ENCODE measurements around the gene TXNDC17. TPM values are rescaled to one million over a fixed set of nuclear protein-coding genes. Genes with fewer than 3 reads are reported as not detected.

The TXNDC17 gene
- total and polyA plus RNA-seq, 2 of the 4 experiments (the other 2 are of a cell fraction): 45.0 to 494 TPM

DNA sequence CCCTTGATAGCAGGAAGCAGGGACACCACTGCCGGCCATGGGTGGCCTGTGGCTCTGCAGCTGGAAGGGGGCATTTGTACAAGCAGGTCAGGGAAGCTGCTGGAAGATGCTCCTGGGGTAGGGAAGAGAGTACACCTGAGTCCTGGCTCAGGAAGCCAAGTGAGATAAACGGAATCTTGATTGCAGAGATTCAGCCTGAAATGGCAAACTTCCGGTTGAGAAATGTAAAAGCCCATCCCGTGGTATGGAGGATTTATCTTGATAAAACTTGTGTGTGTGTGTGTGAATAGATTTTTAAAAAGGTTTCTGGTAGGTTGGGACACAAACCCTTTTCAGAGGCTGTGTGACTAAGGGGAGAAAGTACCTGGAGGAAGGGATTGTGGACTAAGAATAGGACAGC lies 40.3 kb downstream of the TXNDC17 start:
- no peaks in the 10 kb centered on the region for H3K79me1 ChIP-seq (ENCODE audit: low read depth in 1 of 2, low read length in 2 of 2)
- H3K23ac ChIP-seq (ENCODE audit: low read depth, low read length): no peak overlapping the region
- no peak overlapping the region for H2BK20ac ChIP-seq (ENCODE audit: low read depth, low read length)
- no peak for ATAC-seq (ENCODE audit: low read depth)
- POLR2A ChIA-PET (ENCODE audit: unreplicated experiment): no interaction called here
- no peaks in the 10 kb centered on the region for H4K20me1 ChIP-seq (ENCODE audit: insufficient read depth, low read length)
- peaks cover 22% of the 10 kb centered on the region for H3K27me3 ChIP-seq (ENCODE audit: control insufficient read depth, insufficient read depth, low read length)
- no peak overlapping the region for H4K91ac ChIP-seq (ENCODE audit: insufficient read depth, low read depth, low read length)
- no peaks in the 10 kb centered on the region for H3K4me1 ChIP-seq (ENCODE audit: control insufficient read depth, insufficient read depth, low read length)
- no peak overlapping the region for H2BK15ac ChIP-seq (ENCODE audit: low read depth, low read length)
- no peak overlapping the region for H2AFZ ChIP-seq (replicated peaks; ENCODE audit: low read length, poor library complexity)
- H2BK5ac ChIP-seq (ENCODE audit: low read depth, low read length, poor library complexity, severe bottlenecking): no peak overlapping the region
- no peak overlapping the region for H3K56ac ChIP-seq (ENCODE audit: extremely low read depth, insufficient read depth, low read length)
- TF ChIP-seq NFE2L2 (IDR thresholded peaks at IDR 0.05; ENCODE audit: low read depth, low read length) (no peak), RAD21 (IDR thresholded peaks at IDR 0.05; ENCODE audit: low read length) (no peak), MAFK (IDR thresholded peaks at IDR 0.05; ENCODE audit: low read depth, low read length) (no peak), RCOR1 (IDR thresholded peaks at IDR 0.05; ENCODE audit: insufficient replicate concordance, low read length) (no peak), CEBPB (IDR thresholded peaks at IDR 0.05; ENCODE audit: low read depth, low read length) (no peak), FOS (IDR thresholded peaks at IDR 0.05; ENCODE audit: low read depth, low read length) (no peak), RFX5 (IDR thresholded peaks at IDR 0.05; ENCODE audit: low read depth, low read length) (no peak), CHD1 (IDR thresholded peaks at IDR 0.05; ENCODE audit: low read depth, low read length) (no peak), USF2 (IDR thresholded peaks at IDR 0.05; ENCODE audit: low read depth, low read length) (no peak), MAZ (IDR thresholded peaks at IDR 0.05; ENCODE audit: borderline replicate concordance, low read depth, low read length) (no peak), BHLHE40 (IDR thresholded peaks at IDR 0.05; ENCODE audit: low read depth, low read length) (no peak), POLR2A (IDR thresholded peaks at IDR 0.05; ENCODE audit: low read depth, low read length) (no peak), SMC3 (IDR thresholded peaks at IDR 0.05; ENCODE audit: low read depth, low read length) (no peak), MXI1 (IDR thresholded peaks at IDR 0.05; ENCODE audit: borderline replicate concordance, low read depth, low read length) (no peak)
- TF ChIP-seq, protein P1, sequence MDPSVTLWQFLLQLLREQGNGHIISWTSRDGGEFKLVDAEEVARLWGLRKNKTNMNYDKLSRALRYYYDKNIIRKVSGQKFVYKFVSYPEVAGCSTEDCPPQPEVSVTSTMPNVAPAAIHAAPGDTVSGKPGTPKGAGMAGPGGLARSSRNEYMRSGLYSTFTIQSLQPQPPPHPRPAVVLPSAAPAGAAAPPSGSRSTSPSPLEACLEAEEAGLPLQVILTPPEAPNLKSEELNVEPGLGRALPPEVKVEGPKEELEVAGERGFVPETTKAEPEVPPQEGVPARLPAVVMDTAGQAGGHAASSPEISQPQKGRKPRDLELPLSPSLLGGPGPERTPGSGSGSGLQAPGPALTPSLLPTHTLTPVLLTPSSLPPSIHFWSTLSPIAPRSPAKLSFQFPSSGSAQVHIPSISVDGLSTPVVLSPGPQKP (IDR thresholded peaks at IDR 0.05; ENCODE audit: borderline replicate concordance, low read depth, low read length): no peak
- TF ChIP-seq, protein P2, sequence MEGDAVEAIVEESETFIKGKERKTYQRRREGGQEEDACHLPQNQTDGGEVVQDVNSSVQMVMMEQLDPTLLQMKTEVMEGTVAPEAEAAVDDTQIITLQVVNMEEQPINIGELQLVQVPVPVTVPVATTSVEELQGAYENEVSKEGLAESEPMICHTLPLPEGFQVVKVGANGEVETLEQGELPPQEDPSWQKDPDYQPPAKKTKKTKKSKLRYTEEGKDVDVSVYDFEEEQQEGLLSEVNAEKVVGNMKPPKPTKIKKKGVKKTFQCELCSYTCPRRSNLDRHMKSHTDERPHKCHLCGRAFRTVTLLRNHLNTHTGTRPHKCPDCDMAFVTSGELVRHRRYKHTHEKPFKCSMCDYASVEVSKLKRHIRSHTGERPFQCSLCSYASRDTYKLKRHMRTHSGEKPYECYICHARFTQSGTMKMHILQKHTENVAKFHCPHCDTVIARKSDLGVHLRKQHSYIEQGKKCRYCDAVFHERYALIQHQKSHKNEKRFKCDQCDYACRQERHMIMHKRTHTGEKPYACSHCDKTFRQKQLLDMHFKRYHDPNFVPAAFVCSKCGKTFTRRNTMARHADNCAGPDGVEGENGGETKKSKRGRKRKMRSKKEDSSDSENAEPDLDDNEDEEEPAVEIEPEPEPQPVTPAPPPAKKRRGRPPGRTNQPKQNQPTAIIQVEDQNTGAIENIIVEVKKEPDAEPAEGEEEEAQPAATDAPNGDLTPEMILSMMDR (conservative IDR thresholded peaks at IDR 0.05; ENCODE audit: low read depth, low read length): no peak
- no peak overlapping the region for H4K5ac ChIP-seq (ENCODE audit: low read depth, low read length)
- intact Hi-C loops (cut with micrococcal nuclease): no loop called here
- DNase-seq: no peak
- H3K4me3 ChIP-seq (ENCODE audit: insufficient read depth, low read depth, low read length): no peak overlapping the region
- H3K4ac ChIP-seq (ENCODE audit: low read depth, low read length): no peak overlapping the region
- dilution Hi-C loops (cut with HindIII; ENCODE audit: low sequenced_read_pairs, unreplicated experiment): no loop called here
- in situ Hi-C loops (cut with MboI; ENCODE audit: low sequenced_read_pairs): no loop called here
- no peak overlapping the region for H3K18ac ChIP-seq (ENCODE audit: low read depth, low read length)
- no peak overlapping the region for H3K27ac ChIP-seq (ENCODE audit: insufficient read depth, low read length)
- H3K9ac ChIP-seq (ENCODE audit: low read depth, low read length): no peak overlapping the region
- no peak overlapping the region for H2AK9ac ChIP-seq (replicated peaks; ENCODE audit: low read depth, low read length, poor library complexity)
- no peaks in the 10 kb centered on the region for H3K9me1 ChIP-seq (ENCODE audit: insufficient read depth, low read length)
- no peaks in the 10 kb centered on the region for H3K36me3 ChIP-seq (ENCODE audit: control insufficient read depth, insufficient read depth, low read length)
- CTCF ChIA-PET: no interaction called here
- H2BK120ac ChIP-seq (ENCODE audit: low read depth, low read length): no peak overlapping the region
- H3K9me3 ChIP-seq (ENCODE audit: control insufficient read depth, insufficient read depth, low read length): no peaks in the 10 kb centered on the region
- WGBS, 2 experiments (ENCODE audit: extremely low coverage in 2 of 2, insufficient read length in 1 of 2): 20% methylated on average over 1 of the region's 4 CpGs; no CpG with 5 or more reads in 1 of the 2 experiments
- no peak overlapping the region for H2AK5ac ChIP-seq (ENCODE audit: low read depth, low read length)
- no peak overlapping the region for H3K14ac ChIP-seq (replicated peaks; ENCODE audit: low read depth, low read length)
- BruUV-seq (replicated peaks): no TSS peak
- H4K8ac ChIP-seq (ENCODE audit: low read depth in 2 of 2, low read length in 2 of 2): no peak overlapping the region
- H3K4me2 ChIP-seq (ENCODE audit: low read depth, low read length): no peak overlapping the region

Measured in IMR-90 (cell line).